Keratinocyte (primary cell): Measurements from ENCODE around the gene GPX6. TPM values are rescaled to one million over a fixed set of nuclear protein-coding genes. Genes with fewer than 3 reads are reported as not detected.

Source experiments
- DNase-seq: peaks from one replicate; pipeline ENCODE4 v3.0.0-alpha.2; 2011; ENCODE audit warnings: low read depth, missing footprints, low spot score
- FAIRE-seq: peaks from 2 replicates; lab custom pipeline; 2011; peaks lifted over from hg19 to GRCh38; lab: Jason Lieb, UNC
- H2AFZ ChIP-seq: 2 replicates; pipeline ENCODE4 v1.6.0; 2012; ENCODE audit warnings: low read length, control low read depth, inconsistent platforms; ENCODE audit not compliant: control insufficient read depth
- H3K27ac ChIP-seq: 2 replicates; pipeline ENCODE4 v1.5.1; 2011; ENCODE audit warnings: low read length; ENCODE audit not compliant: control insufficient read depth, insufficient read depth
- H3K27me3 ChIP-seq: 3 replicates; pipeline ENCODE4 v1.6.0; 2011; ENCODE audit warnings: low read length; ENCODE audit not compliant: control insufficient read depth, insufficient read depth; ENCODE audit errors: extremely low read depth
- H3K36me3 ChIP-seq, 2 experiments: 2 replicates in 1 of 2; 3 replicates in 1 of 2; pipeline ENCODE4 v1.5.1; 2011; ENCODE audit warnings: low read length in 2 of 2, mild to moderate bottlenecking in 1 of 2; ENCODE audit not compliant: control insufficient read depth in 2 of 2, insufficient read depth in 2 of 2; ENCODE audit errors: extremely low read depth in 1 of 2
- H3K4me1 ChIP-seq: 3 replicates; pipeline ENCODE4 v1.5.1; 2011; ENCODE audit warnings: low read length; ENCODE audit not compliant: control insufficient read depth, insufficient read depth; ENCODE audit errors: extremely low read depth
- H3K4me2 ChIP-seq: 3 replicates; pipeline ENCODE4 v1.6.0; 2011; ENCODE audit warnings: low read depth, low read length; ENCODE audit not compliant: control insufficient read depth, insufficient read depth; ENCODE audit errors: extremely low read depth
- H3K4me3 ChIP-seq, 3 experiments: fragments of 200-600 bp in 1 of 3; sonication (generic) in 1 of 3; 2 replicates in 2 of 3; 3 replicates in 1 of 3; pipeline ENCODE4 v1.5.1; 2011 to 2016; ENCODE audit warnings: low read length in 3 of 3, mild to moderate bottlenecking in 3 of 3, control low read depth in 2 of 3, inconsistent platforms in 1 of 3, low read depth in 1 of 3, mixed read lengths in 1 of 3, mixed run types in 1 of 3, moderate library complexity in 1 of 3; ENCODE audit not compliant: control insufficient read depth in 2 of 3, insufficient read depth in 2 of 3; ENCODE audit errors: extremely low read depth in 1 of 3
- H3K79me2 ChIP-seq: 2 replicates; pipeline ENCODE4 v1.6.0; 2012; ENCODE audit warnings: low read length; ENCODE audit not compliant: control insufficient read depth, insufficient read depth
- H3K9ac ChIP-seq: 3 replicates; pipeline ENCODE4 v1.6.0; 2011; ENCODE audit warnings: low read length; ENCODE audit not compliant: control insufficient read depth, insufficient read depth; ENCODE audit errors: extremely low read depth
- H3K9me1 ChIP-seq: 3 replicates; pipeline ENCODE4 v1.6.0; 2011; ENCODE audit warnings: low read length; ENCODE audit not compliant: control insufficient read depth, insufficient read depth; ENCODE audit errors: extremely low read depth
- H3K9me3 ChIP-seq: 2 replicates; pipeline ENCODE4 v1.5.1; 2012; ENCODE audit warnings: low read depth, low read length; ENCODE audit not compliant: control insufficient read depth
- H4K20me1 ChIP-seq: 3 replicates; pipeline ENCODE4 v1.6.0; 2011; ENCODE audit warnings: low read length; ENCODE audit not compliant: control insufficient read depth, insufficient read depth; ENCODE audit errors: extremely low read depth
- CTCF ChIP-seq, 3 experiments: IDR thresholded peaks in 1 of 3; conservative IDR thresholded peaks in 1 of 3; optimal IDR thresholded peaks in 1 of 3; 2 replicates in 2 of 3; 3 replicates in 1 of 3; pipeline versions ENCODE3 to v1.5.1; 2011; ENCODE audit warnings: low read length in 3 of 3, mild to moderate bottlenecking in 3 of 3, moderate library complexity in 2 of 3, control low read depth in 1 of 3, inconsistent platforms in 1 of 3; ENCODE audit not compliant: insufficient read depth in 2 of 3; ENCODE audit errors: extremely low read depth in 1 of 3
- EZH2 ChIP-seq: IDR thresholded peaks from one replicate; pipeline ENCODE4 v1.6.1; 2012; ENCODE audit warnings: inconsistent platforms, mild to moderate bottlenecking, low read length, moderate library complexity
- dilution Hi-C: fragments of 300-500 bp; cut with MboI; formaldehyde crosslinking; loops from one replicate; pipeline ENCODE4 v1.7.0; 2020; ENCODE audit warnings: low sequenced_read_pairs; ENCODE audit not compliant: extremely low pct_ligation_motif_present
- polyA plus RNA-seq, 5 experiments: library from polyadenylated mRNA; depleted of rRNA in 3 of 5; stranded (reverse) in 3 of 5; stranded (forward) in 1 of 5; unstranded in 1 of 5; fragments of >200 nt; gene quantifications; 1 replicate in 1 of 5; 2 replicates in 3 of 5; 3 replicates in 1 of 5; pipeline versions ENCODE4 v1.2.1 to v1.2.3, GENCODE V29; 2011 to 2012; ENCODE audit warnings: missing spikeins in 2 of 5, low read depth in 1 of 5, low replicate concordance in 1 of 5

Gene GPX6
- polyA plus RNA-seq, 1 donor (not counting 4 experiments of a cell fraction or from before 2014, with no cell fraction given): not detected

- no peak for TF ChIP-seq EZH2
- TF ChIP-seq CTCF (optimal IDR thresholded peaks at IDR 0.05 in 1 of 3, IDR thresholded peaks at IDR 0.05 in 1 of 3, conservative IDR thresholded peaks at IDR 0.05 in 1 of 3; ENCODE audit: extremely low read depth in 1 of 3, insufficient read depth in 2 of 3, low read length in 3 of 3): no peak
- DNase-seq: no peak
- dilution Hi-C loops: no loop called here
- no peaks in the 10 kb centered on the region for H3K27me3 ChIP-seq
- no peak for FAIRE-seq
- H3K79me2 ChIP-seq: no peaks in the 10 kb centered on the region
- no peak overlapping the region for H3K9ac ChIP-seq
- H3K9me1 ChIP-seq: no peaks in the 10 kb centered on the region
- H3K27ac ChIP-seq: no peak overlapping the region
- H3K4me1 ChIP-seq: no peaks in the 10 kb centered on the region
- H3K4me2 ChIP-seq: no peak overlapping the region
- H3K4me3 ChIP-seq: no peak overlapping the region
- no peaks in the 10 kb centered on the region for H4K20me1 ChIP-seq
- H2AFZ ChIP-seq: no peak overlapping the region
- H3K9me3 ChIP-seq: no peaks in the 10 kb centered on the region
- no peaks in the 10 kb centered on the region for H3K36me3 ChIP-seq
Observed at GRCh38 chr6:28511628-28512300, 3.8 kb downstream of the GPX6 start.

DNA sequence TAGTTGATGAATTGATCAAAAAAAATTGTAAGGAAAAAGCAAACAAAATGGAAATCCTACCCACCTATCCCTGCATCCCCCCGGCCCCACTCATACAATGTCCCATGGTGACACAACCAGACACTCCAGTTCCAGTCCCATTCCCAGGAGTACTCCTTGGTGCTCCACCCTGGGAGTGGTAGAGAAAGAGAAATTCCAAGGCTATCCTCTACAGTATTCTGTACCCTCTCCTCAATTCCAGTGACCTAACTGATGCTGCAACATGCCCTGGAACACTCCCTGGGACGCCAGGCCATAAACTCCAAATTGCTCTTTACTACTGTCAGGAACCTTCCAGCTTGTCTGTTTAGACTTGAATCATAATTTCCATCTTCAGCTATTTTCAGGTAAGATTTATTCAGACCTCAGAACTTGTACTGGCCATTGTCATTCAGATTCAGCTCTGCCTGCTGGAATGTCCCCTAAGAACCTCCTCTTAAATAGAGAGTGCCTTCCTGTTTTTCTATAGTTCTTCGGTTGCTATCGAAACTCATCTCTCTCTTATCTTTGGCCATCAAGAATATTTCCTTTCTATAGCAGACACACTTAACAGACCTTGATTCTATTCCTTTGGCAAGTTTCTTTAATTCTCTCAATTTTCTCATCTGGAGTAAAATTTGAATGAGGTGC is 8.7 kb downstream of the GPX6 start:
- dilution Hi-C loops: no loop called here
- Histone ChIP-seq H3K27me3 (no peaks in the 10 kb centered on the region), H3K4me3 (no peak overlapping the region), H3K79me2 (no peaks in the 10 kb centered on the region), H3K36me3 (no peaks in the 10 kb centered on the region), H3K4me2 (no peak overlapping the region), H3K27ac (no peak overlapping the region), H4K20me1 (no peaks in the 10 kb centered on the region), H2AFZ (no peak overlapping the region), H3K4me1 (no peaks in the 10 kb centered on the region), H3K9ac (no peak overlapping the region), H3K9me3 (no peaks in the 10 kb centered on the region), H3K9me1 (no peaks in the 10 kb centered on the region)
- FAIRE-seq (no peak), DNase-seq (no peak)
- TF ChIP-seq CTCF (optimal IDR thresholded peaks at IDR 0.05 in 1 of 3, IDR thresholded peaks at IDR 0.05 in 1 of 3, conservative IDR thresholded peaks at IDR 0.05 in 1 of 3; ENCODE audit: extremely low read depth in 1 of 3, insufficient read depth in 2 of 3, low read length in 3 of 3) (no peak), EZH2 (no peak)
